ENCODE data around the gene RDH5.

The RDH5 gene

DNA sequence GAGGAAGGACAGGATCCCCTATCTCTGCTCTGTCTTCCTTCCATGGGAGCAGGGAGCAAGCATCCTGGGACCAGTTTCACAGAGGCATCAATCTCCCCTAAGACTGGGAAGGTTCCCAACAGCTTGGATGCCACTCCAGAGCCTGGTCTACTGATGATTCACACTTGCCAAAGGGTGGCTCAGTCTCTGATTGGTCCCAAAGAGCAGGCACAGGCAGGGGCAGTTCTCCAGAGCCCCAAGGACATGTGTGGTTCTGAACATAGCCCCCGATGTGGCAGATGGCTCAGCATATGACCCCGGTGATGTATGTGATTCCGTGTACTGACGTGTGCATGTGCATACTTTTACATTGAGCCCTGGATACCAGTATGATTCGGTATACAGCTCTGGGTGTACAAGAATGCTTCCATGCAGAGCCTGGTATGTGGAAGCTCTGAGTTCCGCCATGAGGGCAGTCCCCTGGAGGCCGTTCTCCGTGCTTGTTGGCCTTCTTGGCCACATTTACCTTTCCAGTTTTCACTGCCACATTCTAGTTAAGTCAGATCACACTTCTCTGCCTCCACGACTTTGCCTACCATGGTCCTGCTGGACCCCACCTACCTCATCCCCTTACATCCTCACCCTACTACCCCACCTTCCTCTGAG, 33.7 kb upstream of the RDH5 start:
- no peak for DNase-seq (ENCODE audit: extremely low spot score)
- ChIA-PET POLR2A (no interaction called here), CTCF (interaction anchor here (1.2 to 1.8 kb wide), 2 partner anchors 12 to 20 kb away, joined by 3 to 6 read pairs; no protein-coding TSS in a partner anchor)
- TF ChIP-seq CTCF (IDR thresholded peaks at IDR 0.05; ENCODE audit: control extremely low read depth, extremely low read depth, low read depth, missing control alignments), result no peak

- POLR2A ChIA-PET, result no interaction called here
- no peak for TF ChIP-seq CTCF (IDR thresholded peaks at IDR 0.05; ENCODE audit: control extremely low read depth, extremely low read depth, low read depth, missing control alignments)
- DNase-seq (ENCODE audit: extremely low spot score), result peak; percentile 71
- CTCF ChIA-PET, result interaction anchor here (1.8 kb wide), 1 partner anchor 14 kb away, joined by 6 read pairs; no protein-coding TSS in a partner anchor
Measured at GRCh38 chr12:55687746-55688145, 32.4 kb upstream of the RDH5 start.

- no peak for DNase-seq (ENCODE audit: extremely low spot score)
- ChIA-PET CTCF (interaction anchor here (1.7 to 1.9 kb wide), 2 partner anchors 25 to 33 kb away, joined by 4 to 6 read pairs; no protein-coding TSS in a partner anchor), POLR2A (no interaction called here)
- TF ChIP-seq CTCF (IDR thresholded peaks at IDR 0.05; ENCODE audit: control extremely low read depth, extremely low read depth, low read depth, missing control alignments), result no peak
Measured at GRCh38 chr12:55688716-55689655, 31.2 kb upstream of the RDH5 start.

- DNase-seq (ENCODE audit: extremely low spot score), result no peak
- ChIA-PET CTCF (interaction anchor here (1.8 kb wide), 1 partner anchor 21 kb away, joined by 4 read pairs; no protein-coding TSS in a partner anchor), POLR2A (no interaction called here)
- TF ChIP-seq CTCF (IDR thresholded peaks at IDR 0.05; ENCODE audit: control extremely low read depth, extremely low read depth, low read depth, missing control alignments), result no peak
Measured at GRCh38 chr12:55692631-55693322, 27.4 kb upstream of the RDH5 start.

GRCh38 chr12:55693323-55694187, 26.6 kb upstream of the RDH5 start:
- ChIA-PET POLR2A (no interaction called here), CTCF (interaction anchor here (1.2 kb wide), 1 partner anchor 16 kb away, joined by 3 read pairs; no protein-coding TSS in a partner anchor)
- no peak for TF ChIP-seq CTCF (IDR thresholded peaks at IDR 0.05; ENCODE audit: control extremely low read depth, extremely low read depth, low read depth, missing control alignments)
- DNase-seq (ENCODE audit: extremely low spot score), result no peak
